Measurements from ENCODE around the gene FHIP1B.

- TF ChIP-seq GATA2 (IDR thresholded peaks at IDR 0.05; ENCODE audit: low read depth, low read length) (no peak), GATA3 (IDR thresholded peaks at IDR 0.05; ENCODE audit: low read depth, low read length) (no peak)
These were observed 38.8 kb upstream of the FHIP1B start for GRCh38 chr11:6273188-6273587.

Data from SH-SY5Y (cell line).